Thyroid gland (tissue), 4 donors: Measurements from ENCODE around the gene MAP1A. TPM values are rescaled to one million over a fixed set of nuclear protein-coding genes. Genes with fewer than 3 reads are reported as not detected.

Experiments used
- DNase-seq, 2 donors: peaks; one replicate each; pipeline ENCODE4 v3.0.0-alpha.2; 2019
- H3K27ac ChIP-seq, 3 donors: fragments of 200-600 bp; sonication (generic); 1 replicate in 2 of 3; 2 replicates in 1 of 3; pipeline ENCODE4 v1.5.1; 2016 to 2019; ENCODE audit warnings: mild to moderate bottlenecking in 1 of 3, moderate library complexity in 1 of 3
- H3K27me3 ChIP-seq: fragments of 200-600 bp; sonication (generic); one replicate; pipeline ENCODE4 v1.5.1; 2019
- H3K36me3 ChIP-seq, 2 donors: fragments of 200-600 bp; sonication (generic); one replicate each; pipeline ENCODE4 v1.5.1; 2016 to 2019
- H3K4me1 ChIP-seq, 2 donors: fragments of 200-600 bp; sonication (generic); one replicate each; pipeline ENCODE4 v1.5.1; 2017 to 2019
- H3K4me3 ChIP-seq, 3 donors: fragments of 200-600 bp; sonication (generic); replicated peaks in 1 of 3; 1 replicate in 2 of 3; 2 replicates in 1 of 3; pipeline ENCODE4 v1.5.1; 2016; ENCODE audit warnings: mild to moderate bottlenecking in 1 of 3
- H3K9me3 ChIP-seq: fragments of 200-600 bp; sonication (generic); one replicate; pipeline ENCODE4 v1.5.1; 2017
- POLR2A ChIP-seq, 2 donors: fragments of 450-650 bp; IDR thresholded peaks; one replicate each; pipeline ENCODE4 v1.6.1; 2017; ENCODE audit warnings: antibody characterized with exemption in 2 of 2, mild to moderate bottlenecking in 2 of 2, moderate library complexity in 1 of 2
- WGBS, 2 donors: methylation state at CpG; one replicate each; pipeline ENCODE4 v1.1.5; 2017; 5-methylcytosine and 5-hydroxymethylcytosine counted together
- intact Hi-C: fragments of 100-400 bp; cut with DNase I; formaldehyde crosslinking; loops from one replicate; pipeline ENCODE4 v1.15.1; 2023
- total RNA-seq, 4 donors: library from RNA; depleted of rRNA; stranded (reverse); fragments of >200 nt; gene quantifications; one replicate each; pipeline ENCODE4 v1.2.3, GENCODE V29; 2016
- TF ChIP-seq, protein P1 (sequence below), 6 experiments: fragments of 200-600 bp in 3 of 6; fragments of 450-650 bp in 3 of 6; sonication (generic) in 3 of 6; IDR thresholded peaks; one replicate each; pipeline ENCODE4 v1.5.1; 2016 to 2019; ENCODE audit warnings: antibody characterized with exemption in 6 of 6, mild to moderate bottlenecking in 2 of 6, inconsistent platforms in 1 of 6, moderate library complexity in 1 of 6

The MAP1A gene
- total RNA-seq, 4 donors from 2014 or later, result 12.4 to 27.1 (median 17.2) TPM

DNA sequence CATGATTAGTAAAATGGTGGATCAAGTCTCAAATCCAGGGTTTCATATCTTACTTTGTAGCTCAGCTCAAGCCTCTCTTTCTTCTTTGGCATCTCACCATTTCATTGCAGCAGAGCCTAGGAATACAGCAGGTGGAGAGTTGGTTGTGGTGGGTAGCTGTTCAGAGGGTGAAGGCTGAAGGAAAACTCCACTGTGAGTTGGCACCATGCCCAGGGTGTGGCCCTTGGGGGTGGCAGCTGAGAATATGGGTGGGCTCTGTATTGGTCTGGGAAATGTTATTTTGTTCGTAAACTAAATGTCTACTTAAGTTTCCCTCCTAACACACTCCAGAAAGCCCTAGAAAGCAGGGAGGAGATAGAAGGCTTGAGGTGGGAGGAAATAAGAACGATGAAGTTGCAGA, 1.7 kb upstream of the MAP1A start:
- Histone ChIP-seq H3K27ac (peak overlapping the region in 1 of 3 donors; percentile 11), H3K4me1 (peaks cover 7 to 28% of the 10 kb centered on the region in 2 donors), H3K4me3 (no peak overlapping the region), H3K27me3 (no peaks in the 10 kb centered on the region), H3K36me3 (no peaks in the 10 kb centered on the region), H3K9me3 (no peaks in the 10 kb centered on the region)
- WGBS, 2 donors, result 43 to 45% methylated on average over 2 of the region's 2 CpGs
- no peak for DNase-seq
- TF ChIP-seq, protein P1, sequence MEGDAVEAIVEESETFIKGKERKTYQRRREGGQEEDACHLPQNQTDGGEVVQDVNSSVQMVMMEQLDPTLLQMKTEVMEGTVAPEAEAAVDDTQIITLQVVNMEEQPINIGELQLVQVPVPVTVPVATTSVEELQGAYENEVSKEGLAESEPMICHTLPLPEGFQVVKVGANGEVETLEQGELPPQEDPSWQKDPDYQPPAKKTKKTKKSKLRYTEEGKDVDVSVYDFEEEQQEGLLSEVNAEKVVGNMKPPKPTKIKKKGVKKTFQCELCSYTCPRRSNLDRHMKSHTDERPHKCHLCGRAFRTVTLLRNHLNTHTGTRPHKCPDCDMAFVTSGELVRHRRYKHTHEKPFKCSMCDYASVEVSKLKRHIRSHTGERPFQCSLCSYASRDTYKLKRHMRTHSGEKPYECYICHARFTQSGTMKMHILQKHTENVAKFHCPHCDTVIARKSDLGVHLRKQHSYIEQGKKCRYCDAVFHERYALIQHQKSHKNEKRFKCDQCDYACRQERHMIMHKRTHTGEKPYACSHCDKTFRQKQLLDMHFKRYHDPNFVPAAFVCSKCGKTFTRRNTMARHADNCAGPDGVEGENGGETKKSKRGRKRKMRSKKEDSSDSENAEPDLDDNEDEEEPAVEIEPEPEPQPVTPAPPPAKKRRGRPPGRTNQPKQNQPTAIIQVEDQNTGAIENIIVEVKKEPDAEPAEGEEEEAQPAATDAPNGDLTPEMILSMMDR (IDR thresholded peaks at IDR 0.05), result no peak
- no peak for TF ChIP-seq POLR2A (IDR thresholded peaks at IDR 0.05)
- intact Hi-C loops, result no loop called here

DNA sequence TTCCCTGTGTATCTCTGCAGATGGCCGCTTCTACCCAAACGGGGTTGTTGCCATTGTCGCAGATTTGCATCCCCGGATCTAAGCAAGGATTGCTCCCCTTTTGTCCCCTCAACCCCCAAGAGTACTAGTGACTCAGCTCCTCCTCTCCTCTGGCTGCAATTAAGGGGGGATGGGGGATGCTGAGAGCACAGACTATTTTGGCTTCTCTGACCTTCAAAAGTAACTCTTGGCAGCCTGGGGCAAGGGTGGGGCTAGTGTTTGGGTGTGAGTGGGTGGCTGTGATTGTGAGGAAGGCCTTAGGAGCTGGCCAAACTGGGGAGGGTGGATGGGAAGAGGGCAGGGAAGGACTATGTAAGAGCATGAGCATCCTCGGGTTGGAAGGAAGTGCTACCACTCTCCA, 1.2 kb upstream of the MAP1A start:
- peak; percentile 9 to 34 for DNase-seq
- intact Hi-C loops, result no loop called here
- H3K4me1 ChIP-seq, result peaks cover 7 to 25% of the 10 kb centered on the region in 2 donors

DNA sequence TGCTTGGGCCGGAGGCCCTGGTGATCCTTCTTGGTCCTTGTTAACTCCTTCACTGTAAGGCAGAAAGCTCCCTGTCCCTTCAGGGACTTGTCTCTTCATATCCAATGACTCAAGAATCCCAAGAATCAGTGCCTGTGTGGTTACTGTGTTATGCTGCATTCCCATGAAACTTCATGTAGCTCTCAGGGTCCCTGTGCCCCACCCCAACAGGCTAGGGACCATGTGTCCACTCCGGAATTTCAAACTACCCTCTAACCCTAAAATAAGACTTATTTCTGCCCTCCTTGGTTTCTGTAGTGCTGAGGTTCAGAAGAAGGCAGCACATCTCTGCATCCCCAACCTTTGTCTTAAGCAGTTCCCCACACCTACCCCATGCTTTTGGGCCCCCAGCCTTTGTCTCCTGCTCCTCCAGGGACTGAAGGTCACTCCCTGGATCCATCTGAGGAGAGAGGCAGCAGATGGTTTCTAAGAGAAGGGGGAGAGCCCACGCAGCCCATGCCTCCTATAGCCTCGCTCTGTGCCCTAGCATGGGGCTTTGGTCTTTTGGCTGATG, 531 bp upstream of the MAP1A start:
- Histone ChIP-seq H3K4me3 (peak overlapping the region in 1 of 3 donors; percentile 27), H3K9me3 (no peaks in the 10 kb centered on the region), H3K27ac (peak overlapping the region; percentile 11 to 47 (median 37)), H3K4me1 (peaks cover 7 to 21% of the 10 kb centered on the region in 2 donors), H3K36me3 (peaks cover 0 to under 1% of the 10 kb centered on the region in 2 donors), H3K27me3 (no peaks in the 10 kb centered on the region)
- DNase-seq, result no peak
- TF ChIP-seq, protein P1 (IDR thresholded peaks at IDR 0.05), result no peak
- no peak for TF ChIP-seq POLR2A (IDR thresholded peaks at IDR 0.05)
- intact Hi-C loops, result no loop called here
- WGBS, 2 donors, result 28 to 29% methylated on average over 4 of the region's 4 CpGs

More for the DNA sequence above, 1.2 kb upstream of the MAP1A start:
- WGBS, 2 donors, result 42 to 48% methylated on average over 5 of the region's 5 CpGs
- H3K27ac ChIP-seq, result peak overlapping the region in 2 of 3 donors; percentile 11 to 37
- H3K4me3 ChIP-seq, result no peak overlapping the region
- H3K36me3 ChIP-seq, result no peaks in the 10 kb centered on the region
- no peaks in the 10 kb centered on the region for H3K9me3 ChIP-seq
- no peaks in the 10 kb centered on the region for H3K27me3 ChIP-seq
- no peak for TF ChIP-seq POLR2A (IDR thresholded peaks at IDR 0.05)
- TF ChIP-seq, protein P1 (IDR thresholded peaks at IDR 0.05), result no peak

DNA sequence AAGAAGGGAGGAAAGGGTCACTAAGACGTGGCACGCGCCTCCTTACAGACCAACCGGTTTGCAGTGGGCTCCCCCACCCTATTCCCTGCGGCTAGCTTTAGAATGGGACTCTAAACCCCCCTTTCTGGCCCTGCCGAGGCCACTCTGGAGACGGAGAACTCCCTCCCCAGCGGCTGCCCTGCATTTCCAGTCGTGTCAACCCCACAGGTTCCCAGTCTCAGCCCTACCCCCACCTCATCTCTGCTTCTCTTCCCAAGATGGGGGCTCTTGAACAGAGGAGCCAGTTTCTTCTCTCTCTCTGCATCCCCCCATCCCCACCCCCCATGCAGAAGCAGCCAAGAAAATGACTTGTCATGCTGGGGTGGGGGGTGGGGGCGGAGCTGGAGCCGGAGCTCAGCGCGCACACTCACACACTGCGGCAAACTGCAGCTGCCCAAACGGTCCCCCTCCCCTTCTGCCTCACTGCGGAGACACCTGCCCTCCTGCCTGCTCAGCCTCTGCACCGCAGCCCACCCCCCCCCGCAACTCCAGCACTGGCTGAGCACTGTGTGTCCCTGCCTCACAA, 871 bp downstream of the MAP1A start:
- peaks cover 7 to 21% of the 10 kb centered on the region in 2 donors for H3K4me1 ChIP-seq
- no peaks in the 10 kb centered on the region for H3K9me3 ChIP-seq
- H3K36me3 ChIP-seq, result peaks cover 0 to 6% of the 10 kb centered on the region in 2 donors
- peak in 1 of 2 donors; percentile 10 for TF ChIP-seq POLR2A (IDR thresholded peaks at IDR 0.05)
- TF ChIP-seq, protein P1 (IDR thresholded peaks at IDR 0.05), result no peak
- H3K27me3 ChIP-seq, result no peaks in the 10 kb centered on the region
- intact Hi-C loops, result no loop called here
- DNase-seq, result peak; percentile 46 to 55
- peak overlapping the region in 2 of 3 donors; percentile 3 to 27 for H3K4me3 ChIP-seq
- peak overlapping the region; percentile 2 to 37 (median 30) for H3K27ac ChIP-seq
- 3 to 4% methylated on average over 16 to 18 of the region's 18 CpGs for WGBS, 2 donors

DNA sequence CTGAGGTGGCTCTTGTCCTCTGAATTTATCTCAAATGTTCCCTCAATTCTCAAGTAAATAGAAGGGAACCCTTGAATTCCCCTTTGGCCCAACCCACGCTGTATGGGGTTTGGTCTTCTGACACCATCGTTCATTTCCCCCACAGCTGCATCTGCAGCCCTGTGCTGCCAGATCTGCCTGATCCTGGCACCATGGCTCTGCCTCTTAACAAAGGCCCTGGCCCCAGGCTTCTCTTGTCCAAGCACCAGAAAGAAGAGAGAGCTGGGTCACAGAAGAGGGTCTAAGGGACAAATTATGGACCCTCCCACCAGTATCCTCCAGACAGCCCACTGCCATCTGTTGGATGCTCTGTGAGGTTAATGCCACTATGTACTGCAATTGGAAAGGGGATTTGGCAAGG, 1.8 kb downstream of the MAP1A start:
- H3K9me3 ChIP-seq, result no peaks in the 10 kb centered on the region
- H3K4me3 ChIP-seq, result no peak overlapping the region
- H3K4me1 ChIP-seq, result peaks cover 7 to 21% of the 10 kb centered on the region in 2 donors
- 62 to 90% methylated on average over 2 of the region's 2 CpGs for WGBS, 2 donors
- TF ChIP-seq, protein P1 (IDR thresholded peaks at IDR 0.05), result no peak
- TF ChIP-seq POLR2A (IDR thresholded peaks at IDR 0.05), result no peak
- H3K27ac ChIP-seq, result peak overlapping the region in 1 of 3 donors; percentile 2
- intact Hi-C loops, result no loop called here
- H3K36me3 ChIP-seq, result peaks cover 0 to 6% of the 10 kb centered on the region in 2 donors
- no peak for DNase-seq
- no peaks in the 10 kb centered on the region for H3K27me3 ChIP-seq
